Skeletal muscle tissue (tissue), 4 donors: ENCODE data around the gene CD83. TPM values are rescaled to one million over a fixed set of nuclear protein-coding genes. Genes with fewer than 3 reads are reported as not detected.

Experiments used
- H3K27ac ChIP-seq: one replicate; pipeline ENCODE4 v1.7.0; 2013; ENCODE audit warnings: mild to moderate bottlenecking, low read depth, low read length, inconsistent platforms
- H3K27me3 ChIP-seq, 3 donors: one replicate each; pipeline ENCODE4 v1.7.0; 2013; ENCODE audit warnings: low read length in 3 of 3; ENCODE audit not compliant: control insufficient read depth in 3 of 3, insufficient read depth in 3 of 3
- H3K36me3 ChIP-seq, 3 donors: one replicate each; pipeline ENCODE4 v1.7.0; 2013; ENCODE audit warnings: low read length in 3 of 3; ENCODE audit not compliant: control insufficient read depth in 3 of 3, insufficient read depth in 3 of 3
- H3K4me1 ChIP-seq, 3 donors: one replicate each; pipeline ENCODE4 v1.7.0; 2013; ENCODE audit warnings: low read length in 3 of 3, mild to moderate bottlenecking in 3 of 3; ENCODE audit not compliant: control insufficient read depth in 3 of 3, insufficient read depth in 3 of 3
- H3K4me3 ChIP-seq, 3 donors: one replicate each; pipeline ENCODE4 v1.7.0; 2013; ENCODE audit warnings: low read length in 3 of 3
- H3K9ac ChIP-seq, 3 donors: one replicate each; pipeline ENCODE4 v1.7.0; 2013; ENCODE audit warnings: low read length in 3 of 3, mild to moderate bottlenecking in 3 of 3, moderate library complexity in 2 of 3, low read depth in 1 of 3
- H3K9me3 ChIP-seq, 3 donors: one replicate each; pipeline ENCODE4 v1.7.0; 2013; ENCODE audit warnings: low read length in 3 of 3; ENCODE audit not compliant: control insufficient read depth in 3 of 3
- total RNA-seq: library from RNA; depleted of rRNA; stranded (reverse); fragments of >200 nt; gene quantifications from one replicate; pipeline ENCODE4 v1.2.3, GENCODE V29; 2014
- donor health status: Osteomylitis.

The CD83 gene
- total RNA-seq, 1 donor from 2014 or later, result 13.6 TPM

GRCh38 chr6:14159090-14159489 is 41.5 kb downstream of the CD83 start:
- H3K27ac ChIP-seq, result no peak overlapping the region
- no peak overlapping the region for H3K4me3 ChIP-seq
- H3K9me3 ChIP-seq, result no peaks in the 10 kb centered on the region
- no peaks in the 10 kb centered on the region for H3K4me1 ChIP-seq
- no peak overlapping the region for H3K9ac ChIP-seq
- peaks cover 0 to 3% (median 0%) of the 10 kb centered on the region in 3 donors for H3K27me3 ChIP-seq
- H3K36me3 ChIP-seq, result no peaks in the 10 kb centered on the region

DNA sequence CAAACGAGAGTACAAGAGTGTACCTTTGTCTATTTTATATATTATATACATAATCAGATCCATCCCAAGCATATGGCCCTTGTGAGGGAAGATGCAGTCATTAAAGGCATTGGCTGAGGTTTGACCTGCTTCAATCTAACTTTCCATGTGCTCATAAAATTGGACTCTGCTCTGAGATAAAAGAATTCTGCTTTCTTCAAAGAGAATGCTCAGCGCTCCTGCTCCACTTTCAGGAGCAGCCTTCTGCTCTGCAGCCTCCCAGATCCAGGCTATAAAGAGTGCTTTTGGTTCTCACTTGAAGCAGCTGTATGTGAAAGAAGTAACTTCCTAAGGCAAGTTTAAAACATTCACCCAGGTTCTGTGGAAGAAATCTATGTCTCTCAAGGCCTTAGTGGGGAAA is 45.3 kb downstream of the CD83 start:
- no peak overlapping the region for H3K4me3 ChIP-seq
- H3K9me3 ChIP-seq, result no peaks in the 10 kb centered on the region
- H3K4me1 ChIP-seq, result no peaks in the 10 kb centered on the region
- H3K27ac ChIP-seq, result no peak overlapping the region
- no peaks in the 10 kb centered on the region for H3K27me3 ChIP-seq
- no peak overlapping the region for H3K9ac ChIP-seq
- H3K36me3 ChIP-seq, result no peaks in the 10 kb centered on the region

DNA sequence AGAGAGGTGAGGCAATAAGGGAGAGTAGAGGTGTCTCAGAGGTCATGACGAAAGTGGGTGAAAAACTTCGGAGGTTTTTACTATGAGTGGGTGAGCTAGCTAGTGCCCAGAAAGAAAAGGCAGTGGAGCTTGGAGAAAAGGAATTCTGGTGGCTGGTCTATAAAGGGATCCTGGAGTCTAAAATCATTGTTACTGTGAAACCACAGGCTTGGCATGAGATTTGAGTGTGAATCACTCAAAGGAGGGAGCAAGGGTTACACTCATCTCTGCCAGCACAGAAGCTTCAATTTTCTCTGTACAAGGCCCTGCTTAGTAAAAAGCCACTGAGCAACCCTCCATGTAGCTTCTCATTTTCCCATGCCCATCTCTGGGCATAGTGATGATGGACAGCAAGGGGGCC is 47.5 kb downstream of the CD83 start:
- H3K9me3 ChIP-seq, result peaks cover 0 to 15% (median 1%) of the 10 kb centered on the region in 3 donors
- H3K36me3 ChIP-seq, result no peaks in the 10 kb centered on the region
- no peaks in the 10 kb centered on the region for H3K27me3 ChIP-seq
- H3K27ac ChIP-seq, result no peak overlapping the region
- H3K4me3 ChIP-seq, result no peak overlapping the region
- H3K4me1 ChIP-seq, result no peaks in the 10 kb centered on the region
- no peak overlapping the region for H3K9ac ChIP-seq

DNA sequence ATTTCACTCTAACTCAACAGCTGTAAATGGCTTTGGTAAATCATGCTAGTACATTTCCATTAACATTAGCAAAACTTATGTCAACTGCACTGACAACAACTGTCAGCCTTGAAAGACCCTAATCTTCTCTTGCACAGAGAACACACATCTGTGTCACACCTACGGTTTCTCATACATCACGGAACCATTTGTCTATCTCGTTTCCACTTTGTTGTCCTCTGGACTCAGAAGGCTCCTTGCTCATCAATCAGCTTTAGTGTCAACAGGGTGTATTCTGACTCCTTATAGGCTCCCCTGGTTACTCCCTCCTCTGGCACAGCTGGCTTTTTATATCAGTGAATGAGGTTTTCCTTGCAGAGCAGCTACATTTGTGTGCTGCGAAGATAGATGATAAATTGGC is 49.3 kb downstream of the CD83 start:
- Histone ChIP-seq H3K9me3 (peaks cover 0 to 17% (median 4%) of the 10 kb centered on the region in 3 donors), H3K27ac (no peak overlapping the region), H3K9ac (no peak overlapping the region), H3K27me3 (no peaks in the 10 kb centered on the region), H3K36me3 (no peaks in the 10 kb centered on the region), H3K4me1 (no peaks in the 10 kb centered on the region), H3K4me3 (no peak overlapping the region)

DNA sequence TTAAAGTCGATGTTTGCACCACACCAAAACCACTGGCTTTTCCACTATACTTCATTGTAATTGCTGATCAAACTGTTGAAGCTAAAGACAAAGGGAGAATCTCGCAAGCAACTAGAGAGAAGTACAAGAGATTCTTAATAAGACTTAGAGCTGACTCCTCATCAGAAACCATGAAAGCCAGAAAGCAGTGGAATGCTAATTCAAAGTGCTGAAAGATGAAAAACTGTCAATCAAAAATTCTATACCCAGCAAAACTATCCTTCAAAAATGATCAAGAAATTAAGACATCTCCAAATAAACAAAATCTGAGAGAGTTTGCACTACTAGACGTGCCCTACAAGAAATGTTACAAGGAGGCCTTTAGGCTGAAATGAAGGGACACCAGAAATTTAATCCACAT is 52.6 kb downstream of the CD83 start:
- Histone ChIP-seq H3K4me3 (no peak overlapping the region), H3K27me3 (no peaks in the 10 kb centered on the region)

GRCh38 chr6:14172562-14172961 is 55.0 kb downstream of the CD83 start:
- no peaks in the 10 kb centered on the region for H3K27me3 ChIP-seq
- H3K4me3 ChIP-seq, result no peak overlapping the region
- peaks cover 0 to 17% (median 4%) of the 10 kb centered on the region in 3 donors for H3K9me3 ChIP-seq
- H3K27ac ChIP-seq, result no peak overlapping the region
- H3K4me1 ChIP-seq, result no peaks in the 10 kb centered on the region
- no peak overlapping the region for H3K9ac ChIP-seq
- no peaks in the 10 kb centered on the region for H3K36me3 ChIP-seq

More for the DNA sequence above, 52.6 kb downstream of the CD83 start:
- Histone ChIP-seq H3K9ac (no peak overlapping the region), H3K4me1 (no peaks in the 10 kb centered on the region), H3K36me3 (no peaks in the 10 kb centered on the region), H3K27ac (no peak overlapping the region), H3K9me3 (peaks cover 0 to 17% (median 4%) of the 10 kb centered on the region in 3 donors)

GRCh38 chr6:14174226-14174625 is 56.7 kb downstream of the CD83 start:
- Histone ChIP-seq H3K4me3 (no peak overlapping the region), H3K27me3 (no peaks in the 10 kb centered on the region), H3K36me3 (no peaks in the 10 kb centered on the region), H3K27ac (no peak overlapping the region), H3K9me3 (peaks cover 0 to 11% (median 4%) of the 10 kb centered on the region in 3 donors), H3K9ac (no peak overlapping the region), H3K4me1 (no peaks in the 10 kb centered on the region)

- H3K4me1 ChIP-seq, result no peaks in the 10 kb centered on the region
- H3K9me3 ChIP-seq, result peaks cover 0 to 4% (median 4%) of the 10 kb centered on the region in 3 donors
- H3K9ac ChIP-seq, result no peak overlapping the region
- no peaks in the 10 kb centered on the region for H3K36me3 ChIP-seq
- H3K27me3 ChIP-seq, result no peaks in the 10 kb centered on the region
- no peak overlapping the region for H3K4me3 ChIP-seq
- no peak overlapping the region for H3K27ac ChIP-seq
Measured at GRCh38 chr6:14174996-14175395, 57.4 kb downstream of the CD83 start.

DNA sequence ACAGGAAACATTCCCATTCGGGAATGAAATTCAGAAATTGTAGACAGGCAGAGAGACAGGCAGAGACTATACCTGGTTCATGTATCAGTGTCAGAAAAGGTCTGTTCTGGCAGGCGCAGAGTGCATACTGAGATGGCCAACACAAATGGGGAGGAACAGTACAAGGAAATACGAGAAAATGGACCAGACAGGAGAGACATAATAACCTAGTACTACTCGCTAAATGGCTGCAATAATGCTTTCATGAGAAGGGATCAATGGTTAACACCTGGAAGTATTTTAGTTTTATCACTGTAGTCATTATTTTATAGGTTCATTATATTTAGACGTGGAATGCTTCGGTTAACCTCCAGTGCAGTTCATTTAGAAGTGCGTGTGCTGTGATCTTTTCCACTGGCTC is 58.9 kb downstream of the CD83 start:
- Histone ChIP-seq H3K27ac (no peak overlapping the region), H3K9me3 (no peaks in the 10 kb centered on the region), H3K36me3 (no peaks in the 10 kb centered on the region), H3K9ac (no peak overlapping the region), H3K4me1 (no peaks in the 10 kb centered on the region), H3K27me3 (no peaks in the 10 kb centered on the region), H3K4me3 (no peak overlapping the region)

DNA sequence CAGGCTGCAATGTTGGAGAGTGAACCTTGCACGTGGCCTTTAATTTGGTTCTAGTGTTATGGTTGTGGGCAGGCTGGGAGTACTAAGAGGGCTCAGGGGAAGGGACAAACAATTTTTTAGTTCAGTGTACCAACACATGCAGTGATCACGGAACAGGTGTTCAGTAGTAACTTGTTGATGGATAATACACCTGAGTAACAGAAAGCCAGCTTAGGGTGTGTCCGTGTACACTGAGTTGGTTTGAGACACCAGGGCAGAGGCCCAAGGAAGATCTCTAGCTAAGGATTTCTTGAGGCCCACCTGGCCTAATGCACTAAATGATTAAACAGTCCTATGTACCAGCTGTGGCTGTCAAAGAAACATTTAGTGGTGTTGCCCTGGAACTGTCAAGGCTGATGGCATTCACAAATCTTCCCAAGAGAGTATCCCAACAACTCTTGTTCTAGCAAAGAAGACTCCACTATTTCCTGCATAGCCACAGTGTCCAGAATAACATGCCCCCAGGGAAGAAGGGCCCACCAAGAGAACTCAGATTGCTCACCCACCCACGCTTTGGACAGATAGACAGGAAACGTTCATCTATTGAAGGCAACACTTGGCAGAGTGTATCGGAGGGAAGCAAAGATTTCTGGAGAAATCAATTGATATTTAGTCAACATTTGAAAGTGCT is 60.0 kb downstream of the CD83 start:
- Histone ChIP-seq H3K27ac (no peak overlapping the region), H3K4me3 (no peak overlapping the region), H3K9me3 (no peaks in the 10 kb centered on the region), H3K9ac (no peak overlapping the region), H3K36me3 (no peaks in the 10 kb centered on the region), H3K4me1 (no peaks in the 10 kb centered on the region), H3K27me3 (no peaks in the 10 kb centered on the region)
